HG03196 (cell line): ENCODE measurements around the gene OSBPL10.

Experiments used
- ATAC-seq: cut with Tn5 transposase; IDR thresholded peaks from one replicate; pipeline ENCODE4 v1.9.1; 2021; ENCODE audit not compliant: unreplicated experiment

The OSBPL10 gene

GRCh38 chr3:31680072-31680870 is 300.8 kb downstream of the OSBPL10 start:
- no peak for ATAC-seq

GRCh38 chr3:31676556-31676955 is 304.5 kb downstream of the OSBPL10 start:
- no peak for ATAC-seq

- no peak for ATAC-seq
Observed at GRCh38 chr3:31673950-31674349, 307.1 kb downstream of the OSBPL10 start.

- ATAC-seq: no peak
Observed at GRCh38 chr3:31671976-31672375, 309.1 kb downstream of the OSBPL10 start.

GRCh38 chr3:31671451-31671850 is 309.6 kb downstream of the OSBPL10 start:
- no peak for ATAC-seq

GRCh38 chr3:31670722-31671121 is 310.3 kb downstream of the OSBPL10 start:
- no peak for ATAC-seq

- ATAC-seq: no peak
Observed at GRCh38 chr3:31670136-31670535, 310.9 kb downstream of the OSBPL10 start.

- no peak for ATAC-seq
Observed at GRCh38 chr3:31668242-31668641, 312.8 kb downstream of the OSBPL10 start.

- ATAC-seq: no peak
Observed at GRCh38 chr3:31667582-31667981, 313.5 kb downstream of the OSBPL10 start.

GRCh38 chr3:31664031-31664430 is 317.0 kb downstream of the OSBPL10 start:
- ATAC-seq: no peak

- ATAC-seq: no peak
Observed at GRCh38 chr3:31661993-31662670, 318.9 kb downstream of the OSBPL10 start.

GRCh38 chr3:31661286-31661685 is 319.8 kb downstream of the OSBPL10 start:
- ATAC-seq: no peak

- ATAC-seq: no peak
Observed at GRCh38 chr3:31659246-31659645, 321.8 kb downstream of the OSBPL10 start.

GRCh38 chr3:31654998-31655397 is 326.1 kb downstream of the OSBPL10 start:
- ATAC-seq: no peak

- ATAC-seq: no peak
Observed at GRCh38 chr3:31653464-31653863, 327.6 kb downstream of the OSBPL10 start.

GRCh38 chr3:31652296-31652695 is 328.8 kb downstream of the OSBPL10 start:
- ATAC-seq: no peak

GRCh38 chr3:31648286-31648968 is 332.6 kb downstream of the OSBPL10 start:
- no peak for ATAC-seq

- no peak for ATAC-seq
Observed at GRCh38 chr3:31645256-31645655, 335.8 kb downstream of the OSBPL10 start.

- ATAC-seq: no peak
Observed at GRCh38 chr3:31639828-31640227, 341.2 kb downstream of the OSBPL10 start.

- no peak for ATAC-seq
Observed at GRCh38 chr3:31636694-31637442, 344.2 kb downstream of the OSBPL10 start.

- no peak for ATAC-seq
Observed at GRCh38 chr3:31636049-31636448, 345.0 kb downstream of the OSBPL10 start.
